Activated B cell treated with CpG ODN at 0.5 μM for 24 hours (primary cell): Measurements from ENCODE around the gene VPS35L. TPM values are rescaled to one million over a fixed set of nuclear protein-coding genes. Genes with fewer than 3 reads are reported as not detected.

ENCODE experiments used
- ATAC-seq: fragments of 200-7000 bp; cut with Tn5 transposase; one replicate; pipeline ENCODE4 v1.10.0; 2021; ENCODE audit warnings: low read depth, mild to moderate bottlenecking, moderate library complexity
- CTCF ChIA-PET: fragments of 350-600 bp; sonication (Branson Sonifier 250); formaldehyde crosslinking; loops from one replicate; lab custom pipeline; 2021; ENCODE audit warnings: antibody characterized with exemption; lab: Charles Lee
- POLR2A ChIA-PET: fragments of 350-600 bp; sonication (Branson Sonifier 250); formaldehyde crosslinking; loops from one replicate; lab custom pipeline; 2021; ENCODE audit warnings: antibody characterized with exemption; lab: Charles Lee
- DNase-seq: peaks from one replicate; pipeline ENCODE4 v3.0.0; 2022
- H3K27ac Mint-ChIP-seq: one replicate; pipeline ENCODE4 v1.8.0; 2020; ENCODE audit warnings: mixed read lengths
- H3K27me3 Mint-ChIP-seq: one replicate; pipeline ENCODE4 v1.8.0; 2021; ENCODE audit warnings: mixed read lengths
- H3K36me3 Mint-ChIP-seq: one replicate; pipeline ENCODE4 v1.8.0; 2021; ENCODE audit warnings: low read depth, mixed read lengths
- H3K4me1 Mint-ChIP-seq: one replicate; pipeline ENCODE4 v1.8.0; 2021; ENCODE audit warnings: mixed read lengths
- H3K4me3 Mint-ChIP-seq: one replicate; pipeline ENCODE4 v1.8.0; 2020; ENCODE audit warnings: mild to moderate bottlenecking, mixed read lengths
- H3K9me3 Mint-ChIP-seq: one replicate; pipeline ENCODE4 v1.8.0; 2020; ENCODE audit warnings: mixed read lengths
- intact Hi-C: fragments of 100-400 bp; cut with micrococcal nuclease; formaldehyde crosslinking; loops from one replicate; pipeline ENCODE4 v1.15.1; 2024
- total RNA-seq: library from RNA; stranded (reverse); gene quantifications from 2 replicates; pipeline ENCODE4 v1.2.3, GENCODE V29; 2022
- TF ChIP-seq, protein P1 (sequence below): fragments of 200-600 bp; IDR thresholded peaks from one replicate; pipeline ENCODE4 v1.8.0; 2022; ENCODE audit warnings: antibody characterized with exemption, mild to moderate bottlenecking

The VPS35L gene
- total RNA-seq, 1 donor from 2014 or later: 66.0 TPM

- no peak for ATAC-seq
- DNase-seq: no peak
- Mint-ChIP-seq H3K4me1 (no peaks in the 10 kb centered on the region), H3K4me3 (no peak overlapping the region), H3K36me3 (no peaks in the 10 kb centered on the region), H3K9me3 (no peaks in the 10 kb centered on the region), H3K27ac (no peak overlapping the region), H3K27me3 (no peaks in the 10 kb centered on the region)
- intact Hi-C loops: no loop called here
- TF ChIP-seq, protein P1, sequence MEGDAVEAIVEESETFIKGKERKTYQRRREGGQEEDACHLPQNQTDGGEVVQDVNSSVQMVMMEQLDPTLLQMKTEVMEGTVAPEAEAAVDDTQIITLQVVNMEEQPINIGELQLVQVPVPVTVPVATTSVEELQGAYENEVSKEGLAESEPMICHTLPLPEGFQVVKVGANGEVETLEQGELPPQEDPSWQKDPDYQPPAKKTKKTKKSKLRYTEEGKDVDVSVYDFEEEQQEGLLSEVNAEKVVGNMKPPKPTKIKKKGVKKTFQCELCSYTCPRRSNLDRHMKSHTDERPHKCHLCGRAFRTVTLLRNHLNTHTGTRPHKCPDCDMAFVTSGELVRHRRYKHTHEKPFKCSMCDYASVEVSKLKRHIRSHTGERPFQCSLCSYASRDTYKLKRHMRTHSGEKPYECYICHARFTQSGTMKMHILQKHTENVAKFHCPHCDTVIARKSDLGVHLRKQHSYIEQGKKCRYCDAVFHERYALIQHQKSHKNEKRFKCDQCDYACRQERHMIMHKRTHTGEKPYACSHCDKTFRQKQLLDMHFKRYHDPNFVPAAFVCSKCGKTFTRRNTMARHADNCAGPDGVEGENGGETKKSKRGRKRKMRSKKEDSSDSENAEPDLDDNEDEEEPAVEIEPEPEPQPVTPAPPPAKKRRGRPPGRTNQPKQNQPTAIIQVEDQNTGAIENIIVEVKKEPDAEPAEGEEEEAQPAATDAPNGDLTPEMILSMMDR: no peak
- ChIA-PET CTCF (no interaction called here), POLR2A (no interaction called here)
These were observed 182.0 kb downstream of the VPS35L start for GRCh38 chr16:19737306-19738038.

- intact Hi-C loops: no loop called here
- CTCF ChIA-PET: no interaction called here
- no peak for ATAC-seq
- Mint-ChIP-seq H3K9me3 (no peaks in the 10 kb centered on the region), H3K27ac (no peak overlapping the region), H3K4me1 (no peaks in the 10 kb centered on the region), H3K4me3 (no peak overlapping the region), H3K27me3 (no peaks in the 10 kb centered on the region), H3K36me3 (no peaks in the 10 kb centered on the region)
- POLR2A ChIA-PET: no interaction called here
- no peak for DNase-seq
- TF ChIP-seq, protein P1: no peak
These were observed 185.9 kb downstream of the VPS35L start for GRCh38 chr16:19741354-19741753.

DNA sequence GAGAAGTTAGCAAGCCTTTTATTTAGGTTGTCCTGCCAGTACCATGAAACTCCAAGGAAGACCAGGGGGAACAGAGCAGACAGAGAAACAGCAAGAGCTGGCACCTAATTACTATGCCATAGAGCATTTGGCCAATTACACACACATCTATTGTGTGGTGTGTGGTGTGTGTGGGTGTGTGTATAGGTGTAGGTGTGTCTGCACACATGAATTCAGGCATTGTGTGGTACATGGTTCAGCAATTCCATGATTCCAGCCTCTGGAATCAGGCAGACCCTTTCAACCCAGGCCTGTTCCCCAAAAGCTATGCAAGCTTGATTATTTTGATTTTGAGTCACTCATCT lies 188.3 kb downstream of the VPS35L start:
- Mint-ChIP-seq H3K9me3 (no peaks in the 10 kb centered on the region), H3K36me3 (no peaks in the 10 kb centered on the region), H3K4me3 (no peak overlapping the region), H3K4me1 (no peaks in the 10 kb centered on the region), H3K27me3 (no peaks in the 10 kb centered on the region), H3K27ac (no peak overlapping the region)
- TF ChIP-seq, protein P1: no peak
- no peak for DNase-seq
- ChIA-PET POLR2A (no interaction called here), CTCF (no interaction called here)
- ATAC-seq: no peak
- intact Hi-C loops: no loop called here

- Mint-ChIP-seq H3K4me1 (no peaks in the 10 kb centered on the region), H3K36me3 (no peaks in the 10 kb centered on the region), H3K9me3 (no peaks in the 10 kb centered on the region), H3K27me3 (no peaks in the 10 kb centered on the region), H3K4me3 (no peak overlapping the region), H3K27ac (no peak overlapping the region)
- intact Hi-C loops: no loop called here
- TF ChIP-seq, protein P1: no peak
- CTCF ChIA-PET: no interaction called here
- no peak for ATAC-seq
- no peak for DNase-seq
- POLR2A ChIA-PET: no interaction called here
These were observed 189.2 kb downstream of the VPS35L start for GRCh38 chr16:19744670-19745069.

GRCh38 chr16:19745286-19746010 lies 189.9 kb downstream of the VPS35L start:
- TF ChIP-seq, protein P1: no peak
- H3K27ac Mint-ChIP-seq: no peak overlapping the region
- ChIA-PET CTCF (no interaction called here), POLR2A (no interaction called here)
- no peak overlapping the region for H3K4me3 Mint-ChIP-seq
- H3K36me3 Mint-ChIP-seq: no peaks in the 10 kb centered on the region
- intact Hi-C loops: no loop called here
- H3K9me3 Mint-ChIP-seq: no peaks in the 10 kb centered on the region
- DNase-seq (no peak), ATAC-seq (no peak)
- H3K4me1 Mint-ChIP-seq: no peaks in the 10 kb centered on the region
- H3K27me3 Mint-ChIP-seq: no peaks in the 10 kb centered on the region
